ENCODE data around the gene PIGB. TPM values are rescaled to one million over a fixed set of nuclear protein-coding genes. Genes with fewer than 3 reads are reported as not detected.
"Not testable (repeated sequence)": the region's sequence is repeated elsewhere in the genome, so short reads cannot be mapped to it uniquely, and the experiment has no call there.

Gene PIGB
- total and polyA plus RNA-seq, 4 experiments from 2014 or later: 13.0 to 28.6 (median 22.5) TPM

- POLR2A ChIA-PET (ENCODE audit: partially characterized antibody): interaction anchor here (0.9 to 14.7 kb wide), 6 partner anchors 8 to 83 kb away, joined by 3 to 201 read pairs (median 5); partner anchors contain the start of genes PIGB, PIGBOS1 and RSL24D1
- peak overlapping the region; percentile 14 to 25 for H3K4me3 ChIP-seq (ENCODE audit: low read length in 2 of 2)
Measured at GRCh38 chr15:55279746-55280351, 39.2 kb upstream of the PIGB start.

GRCh38 chr15:55280589-55280988 lies 38.4 kb upstream of the PIGB start:
- H3K36me3 Mint-ChIP-seq; H3K9me3 Mint-ChIP-seq; H3K27me3 Mint-ChIP-seq; H3K36me3 ChIP-seq (ENCODE audit: insufficient read depth, low read length); H3K4me3 ChIP-seq (ENCODE audit: low read length in 2 of 2); H3K27me3 ChIP-seq (ENCODE audit: insufficient read depth, low read length); H3K27ac ChIP-seq (ENCODE audit: low read depth, low read length); H3K9me3 ChIP-seq (ENCODE audit: control insufficient read depth in 1 of 2, low read length in 2 of 2); intact Hi-C loops (cut with micrococcal nuclease): not testable (repeated sequence)
- peaks cover 90% of the 10 kb centered on the region for H3K4me1 ChIP-seq (ENCODE audit: insufficient read depth, low read length)
- H3K27ac Mint-ChIP-seq: peak overlapping the region; percentile 87 to 96 (median 92)
- POLR2A ChIA-PET (ENCODE audit: partially characterized antibody): interaction anchor here (0.9 to 14.7 kb wide), 4 partner anchors 13 to 49 kb away, joined by 3 to 201 read pairs (median 4); partner anchors contain the start of genes PIGB and PIGBOS1
- peak in 1 of 5 donors; percentile 71 for DNase-seq
- CTCF ChIA-PET (ENCODE audit: partially characterized antibody): interaction anchor here (0.9 to 4.5 kb wide), 3 partner anchors 11 to 62 kb away, joined by 3 to 22 read pairs (median 4); no protein-coding TSS in a partner anchor
- peaks cover 72 to 99% (median 89%) of the 10 kb centered on the region in 4 donors for H3K4me1 Mint-ChIP-seq
- H3K4me3 Mint-ChIP-seq: peak overlapping the region in 5 of 8 donors; percentile 3 to 70 (median 18)

More at GRCh38 chr15:55279746-55280351, 39.2 kb upstream of the PIGB start:
- intact Hi-C loops (cut with micrococcal nuclease): loop anchor here (1.0 kb wide), 1 partner anchor 10 kb away; no protein-coding TSS in a partner anchor
- Mint-ChIP-seq H3K27me3 (no peaks in the 10 kb centered on the region), H3K36me3 (peaks cover 0 to 6% of the 10 kb centered on the region in 2 donors), H3K4me1 (peaks cover 72 to 99% (median 86%) of the 10 kb centered on the region in 4 donors), H3K4me3 (peak overlapping the region; percentile 33 to 88 (median 70)), H3K9me3 (no peaks in the 10 kb centered on the region), H3K27ac (peak overlapping the region; percentile 87 to 98 (median 95))
- peak overlapping the region; percentile 56 for H3K27ac ChIP-seq (ENCODE audit: low read depth, low read length)
- peaks cover 90% of the 10 kb centered on the region for H3K4me1 ChIP-seq (ENCODE audit: insufficient read depth, low read length)
- H3K36me3 ChIP-seq (ENCODE audit: insufficient read depth, low read length): no peaks in the 10 kb centered on the region
- CTCF ChIA-PET (ENCODE audit: partially characterized antibody): interaction anchor here (2.3 to 4.5 kb wide), 2 partner anchors 39 to 61 kb away, joined by 4 to 22 read pairs; no protein-coding TSS in a partner anchor
- DNase-seq: peak; percentile 38 to 88 (median 45)
- no peaks in the 10 kb centered on the region for H3K27me3 ChIP-seq (ENCODE audit: insufficient read depth, low read length)
- no peaks in the 10 kb centered on the region for H3K9me3 ChIP-seq (ENCODE audit: control insufficient read depth in 1 of 2, low read length in 2 of 2)

- Histone ChIP-seq H3K4me3 (ENCODE audit: low read length in 2 of 2) (no peak overlapping the region), H3K4me1 (ENCODE audit: insufficient read depth, low read length) (peaks cover 90% of the 10 kb centered on the region), H3K36me3 (ENCODE audit: insufficient read depth, low read length) (no peaks in the 10 kb centered on the region), H3K9me3 (ENCODE audit: control insufficient read depth in 1 of 2, low read length in 2 of 2) (no peaks in the 10 kb centered on the region), H3K27me3 (ENCODE audit: insufficient read depth, low read length) (no peaks in the 10 kb centered on the region), H3K27ac (ENCODE audit: low read depth, low read length) (peak overlapping the region; percentile 47)
- Mint-ChIP-seq H3K36me3 (peaks cover 6 to 13% of the 10 kb centered on the region in 2 donors), H3K4me3 (peak overlapping the region in 7 of 8 donors; percentile 29 to 74 (median 69)), H3K27ac (peak overlapping the region; percentile 87 to 96 (median 92)), H3K9me3 (no peaks in the 10 kb centered on the region), H3K4me1 (peaks cover 77 to 99% (median 91%) of the 10 kb centered on the region in 4 donors), H3K27me3 (no peaks in the 10 kb centered on the region)
- CTCF ChIA-PET (ENCODE audit: partially characterized antibody): interaction anchor here (0.6 to 4.5 kb wide), 10 partner anchors 10 to 127 kb away, joined by 3 to 22 read pairs (median 4); partner anchors contain the start of genes CCPG1 and PIERCE2
- POLR2A ChIA-PET (ENCODE audit: partially characterized antibody): interaction anchor here (1.0 to 14.7 kb wide), 5 partner anchors 9 to 85 kb away, joined by 4 to 201 read pairs (median 10); partner anchors contain the start of genes PIGB, PIGBOS1 and RSL24D1
- intact Hi-C loops (cut with micrococcal nuclease): no loop called here
- DNase-seq: no peak
Measured at GRCh38 chr15:55281517-55282228, 37.3 kb upstream of the PIGB start.

GRCh38 chr15:55282284-55282833 lies 36.7 kb upstream of the PIGB start:
- no peaks in the 10 kb centered on the region for H3K27me3 ChIP-seq (ENCODE audit: insufficient read depth, low read length)
- peaks cover 7 to 11% of the 10 kb centered on the region in 2 donors for H3K36me3 Mint-ChIP-seq
- peak overlapping the region; percentile 87 to 96 (median 92) for H3K27ac Mint-ChIP-seq
- H3K4me3 Mint-ChIP-seq: peak overlapping the region; percentile 37 to 74 (median 69)
- H3K27me3 Mint-ChIP-seq: no peaks in the 10 kb centered on the region
- H3K36me3 ChIP-seq (ENCODE audit: insufficient read depth, low read length): no peaks in the 10 kb centered on the region
- peaks cover 75 to 99% (median 91%) of the 10 kb centered on the region in 4 donors for H3K4me1 Mint-ChIP-seq
- peak overlapping the region in 1 of 2 donors; percentile 6 for H3K4me3 ChIP-seq (ENCODE audit: low read length in 2 of 2)
- CTCF ChIA-PET (ENCODE audit: partially characterized antibody): interaction anchor here (1.0 to 4.5 kb wide), 7 partner anchors 9 to 126 kb away, joined by 3 to 22 read pairs (median 4); partner anchors contain the start of genes CCPG1 and PIERCE2
- POLR2A ChIA-PET (ENCODE audit: partially characterized antibody): interaction anchor here (1.0 to 14.7 kb wide), 5 partner anchors 9 to 85 kb away, joined by 4 to 201 read pairs (median 10); partner anchors contain the start of genes PIGB, PIGBOS1 and RSL24D1
- DNase-seq: peak in 3 of 5 donors; percentile 21 to 67 (median 22)
- H3K9me3 ChIP-seq (ENCODE audit: control insufficient read depth in 1 of 2, low read length in 2 of 2): no peaks in the 10 kb centered on the region
- H3K9me3 Mint-ChIP-seq: no peaks in the 10 kb centered on the region
- H3K27ac ChIP-seq (ENCODE audit: low read depth, low read length): peak overlapping the region; percentile 47
- intact Hi-C loops (cut with micrococcal nuclease): no loop called here
- H3K4me1 ChIP-seq (ENCODE audit: insufficient read depth, low read length): peaks cover 89% of the 10 kb centered on the region

GRCh38 chr15:55283379-55284147 lies 35.5 kb upstream of the PIGB start:
- no peaks in the 10 kb centered on the region for H3K9me3 Mint-ChIP-seq
- H3K27me3 ChIP-seq (ENCODE audit: insufficient read depth, low read length): no peaks in the 10 kb centered on the region
- H3K4me1 ChIP-seq (ENCODE audit: insufficient read depth, low read length): peaks cover 91% of the 10 kb centered on the region
- no peaks in the 10 kb centered on the region for H3K27me3 Mint-ChIP-seq
- peak overlapping the region in 7 of 8 donors; percentile 60 to 74 (median 69) for H3K4me3 Mint-ChIP-seq
- peaks cover 7 to 11% of the 10 kb centered on the region in 2 donors for H3K36me3 Mint-ChIP-seq
- H3K27ac ChIP-seq (ENCODE audit: low read depth, low read length): peak overlapping the region; percentile 47
- peak overlapping the region in 1 of 2 donors; percentile 6 for H3K4me3 ChIP-seq (ENCODE audit: low read length in 2 of 2)
- CTCF ChIA-PET (ENCODE audit: partially characterized antibody): no interaction called here
- intact Hi-C loops (cut with micrococcal nuclease): no loop called here
- peak overlapping the region; percentile 87 to 96 (median 92) for H3K27ac Mint-ChIP-seq
- POLR2A ChIA-PET (ENCODE audit: partially characterized antibody): interaction anchor here (0.6 to 14.7 kb wide), 4 partner anchors 16 to 87 kb away, joined by 3 to 201 read pairs (median 8); partner anchors contain the start of gene RSL24D1
- H3K4me1 Mint-ChIP-seq: peaks cover 76 to 100% (median 90%) of the 10 kb centered on the region in 4 donors
- no peaks in the 10 kb centered on the region for H3K36me3 ChIP-seq (ENCODE audit: insufficient read depth, low read length)
- no peaks in the 10 kb centered on the region for H3K9me3 ChIP-seq (ENCODE audit: control insufficient read depth in 1 of 2, low read length in 2 of 2)
- no peak for DNase-seq

GRCh38 chr15:55284426-55284825 lies 34.6 kb upstream of the PIGB start:
- peak overlapping the region; percentile 65 to 95 (median 86) for H3K27ac Mint-ChIP-seq
- Histone ChIP-seq H3K4me3 (ENCODE audit: low read length in 2 of 2) (no peak overlapping the region), H3K27ac (ENCODE audit: low read depth, low read length) (peak overlapping the region; percentile 27), H3K36me3 (ENCODE audit: insufficient read depth, low read length) (no peaks in the 10 kb centered on the region), H3K9me3 (ENCODE audit: control insufficient read depth in 1 of 2, low read length in 2 of 2) (no peaks in the 10 kb centered on the region), H3K4me1 (ENCODE audit: insufficient read depth, low read length) (peaks cover 86% of the 10 kb centered on the region), H3K27me3 (ENCODE audit: insufficient read depth, low read length) (no peaks in the 10 kb centered on the region)
- H3K27me3 Mint-ChIP-seq: no peaks in the 10 kb centered on the region
- no peak for DNase-seq
- H3K4me1 Mint-ChIP-seq: peaks cover 71 to 98% (median 86%) of the 10 kb centered on the region in 4 donors
- CTCF ChIA-PET (ENCODE audit: partially characterized antibody): interaction anchor here (1.3 kb wide), 2 partner anchors 17 to 68 kb away, joined by 4 to 7 read pairs; no protein-coding TSS in a partner anchor
- H3K4me3 Mint-ChIP-seq: peak overlapping the region in 6 of 8 donors; percentile 1 to 77 (median 25)
- H3K36me3 Mint-ChIP-seq: peaks cover 7 to 18% of the 10 kb centered on the region in 2 donors
- POLR2A ChIA-PET (ENCODE audit: partially characterized antibody): interaction anchor here (1.3 to 14.7 kb wide), 2 partner anchors 16 to 63 kb away, joined by 4 to 201 read pairs; no protein-coding TSS in a partner anchor
- intact Hi-C loops (cut with micrococcal nuclease): no loop called here
- H3K9me3 Mint-ChIP-seq: no peaks in the 10 kb centered on the region

Data from CD4-positive, alpha-beta memory T cell (primary cell).